GM12801 (cell line): ENCODE measurements around the gene SLC26A11.

ENCODE experiments used
- CTCF ChIP-seq: IDR thresholded peaks from one replicate; pipeline ENCODE4 v1.5.1; 2011; ENCODE audit warnings: control low read depth; ENCODE audit not compliant: insufficient read length; ENCODE audit errors: extremely low read depth

The SLC26A11 gene

DNA sequence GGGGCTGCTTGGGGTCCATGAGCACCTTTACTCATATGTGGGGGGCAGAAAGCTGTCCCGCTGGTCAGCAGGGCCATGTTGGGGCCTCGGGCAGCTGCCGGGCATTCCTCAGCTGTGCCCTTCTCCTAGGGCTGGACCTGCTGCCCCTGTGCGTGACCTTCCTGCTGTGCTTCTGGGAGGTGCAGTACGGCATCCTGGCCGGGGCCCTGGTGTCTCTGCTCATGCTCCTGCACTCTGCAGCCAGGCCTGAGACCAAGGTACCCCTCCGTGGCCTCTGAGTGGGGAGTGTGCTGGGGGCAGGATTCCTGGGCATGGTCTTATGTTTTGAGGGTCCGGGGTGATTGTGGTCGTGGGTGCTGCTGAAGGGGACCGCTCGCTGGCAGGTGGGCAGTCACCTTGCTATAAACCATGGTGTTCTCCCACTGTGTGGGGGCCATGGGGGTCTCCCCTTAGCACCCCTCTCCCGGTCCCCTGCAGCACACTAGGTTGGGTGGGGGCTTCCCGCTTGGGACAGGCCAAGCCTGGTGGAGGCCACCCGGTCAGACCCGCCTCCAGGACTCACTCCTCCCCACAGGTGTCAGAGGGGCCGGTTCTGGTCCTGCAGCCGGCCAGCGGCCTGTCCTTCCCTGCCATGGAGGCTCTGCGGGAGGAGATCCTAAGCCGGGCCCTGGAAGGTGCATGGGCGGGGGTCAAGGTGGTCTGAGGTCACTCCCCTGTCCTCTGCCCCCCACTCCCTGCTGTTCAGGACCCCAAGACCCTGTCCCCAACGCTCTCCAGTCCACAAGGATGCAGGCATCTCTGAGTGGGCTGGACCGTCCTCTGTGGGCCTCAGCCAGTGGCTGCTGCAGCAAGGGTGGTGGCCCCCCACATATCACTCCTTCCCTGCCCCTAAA is 28.0 kb downstream of the SLC26A11 start:
- TF ChIP-seq CTCF: no peak

DNA sequence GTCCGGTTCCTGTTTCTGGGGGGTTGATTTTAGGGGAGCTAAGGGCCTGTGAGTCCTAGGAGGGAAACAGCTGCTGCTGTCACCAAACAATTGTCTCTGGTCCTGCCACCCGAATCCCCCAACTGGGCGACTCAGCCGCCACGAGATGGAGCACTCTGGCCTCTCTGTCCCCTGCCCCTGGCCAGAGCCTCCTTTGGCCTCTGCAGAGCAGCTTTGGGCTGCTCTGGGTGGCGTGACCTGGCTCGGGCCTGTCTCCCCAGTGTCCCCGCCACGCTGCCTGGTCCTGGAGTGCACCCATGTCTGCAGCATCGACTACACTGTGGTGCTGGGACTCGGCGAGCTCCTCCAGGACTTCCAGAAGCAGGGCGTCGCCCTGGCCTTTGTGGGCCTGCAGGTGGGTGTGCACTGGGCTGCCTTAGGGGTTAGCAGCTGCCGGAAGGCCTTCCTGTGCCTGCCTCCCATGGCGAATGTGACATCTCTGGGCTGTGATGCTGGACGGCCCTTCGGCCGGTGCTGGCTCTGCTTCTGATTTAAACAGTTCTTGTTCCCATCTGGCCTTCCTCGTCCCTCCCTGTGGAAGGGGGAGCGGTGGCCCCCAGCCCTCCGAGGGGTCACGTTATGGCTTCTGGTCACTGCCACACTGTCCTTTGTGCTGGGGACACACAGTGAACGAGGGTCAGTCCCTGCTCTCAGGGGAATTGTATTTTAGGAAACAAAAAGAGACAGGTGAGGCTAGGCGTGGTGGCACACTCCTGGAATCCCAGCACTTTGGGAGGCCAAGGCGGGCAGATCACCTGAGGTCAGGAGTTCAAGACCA is 28.9 kb downstream of the SLC26A11 start:
- TF ChIP-seq CTCF: no peak

GRCh38 chr17:80251966-80252365 is 31.7 kb downstream of the SLC26A11 start:
- TF ChIP-seq CTCF: no peak

DNA sequence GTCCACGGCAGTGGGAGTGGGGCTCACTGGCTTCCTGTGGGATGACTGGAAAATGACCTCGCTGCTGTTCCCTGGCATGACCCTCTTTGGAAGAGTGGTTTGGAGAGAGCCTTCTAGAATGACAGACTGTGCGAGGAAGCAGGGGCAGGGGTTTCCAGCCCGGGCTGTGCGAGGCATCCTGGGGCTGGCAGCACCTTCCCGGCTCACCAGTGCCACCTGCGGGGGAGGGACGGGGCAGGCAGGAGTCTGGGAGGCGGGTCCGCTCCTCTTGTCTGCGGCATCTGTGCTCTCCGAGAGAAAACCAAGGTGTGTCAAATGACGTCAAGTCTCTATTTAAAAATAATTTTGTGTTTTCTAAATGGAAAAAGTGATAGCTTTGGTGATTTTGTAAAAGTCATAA is 32.6 kb downstream of the SLC26A11 start:
- no peak for TF ChIP-seq CTCF

DNA sequence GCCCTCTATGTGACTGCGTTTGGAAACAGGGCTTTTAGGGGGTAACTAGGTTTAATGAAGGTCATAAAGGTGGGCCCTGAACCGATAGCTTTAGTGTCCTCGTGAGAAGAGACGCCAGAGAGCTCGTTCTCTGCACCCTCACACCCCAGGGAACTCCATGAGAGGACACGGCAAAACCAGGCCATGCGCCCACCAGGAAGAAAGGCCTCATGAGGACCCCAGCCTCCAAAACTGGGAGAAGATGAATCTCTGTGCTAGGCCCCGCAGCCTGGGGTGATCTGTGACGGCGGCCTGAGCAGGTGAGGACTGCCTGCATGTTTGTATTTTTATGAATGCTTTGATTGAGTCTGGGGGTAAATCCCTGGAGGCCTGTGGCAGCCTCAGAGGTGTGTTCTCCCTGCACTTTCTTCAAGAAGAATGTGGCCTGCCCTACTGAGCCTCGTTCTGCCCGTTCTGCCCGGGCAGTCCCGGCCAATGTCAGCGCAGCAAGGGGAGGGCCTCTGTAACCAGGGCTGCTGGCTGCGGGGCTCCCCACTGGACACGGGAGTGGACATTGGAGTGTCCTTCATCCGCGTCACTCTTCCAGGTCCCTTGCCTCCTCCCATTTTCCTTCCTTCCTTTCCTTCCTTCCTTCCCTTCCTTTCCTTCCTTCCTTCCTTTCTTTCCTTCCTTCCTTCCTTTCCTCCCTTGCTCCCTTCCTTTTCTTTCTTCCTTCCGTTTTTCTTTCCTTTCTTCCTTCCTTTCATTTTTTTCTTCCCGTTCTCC is 33.6 kb downstream of the SLC26A11 start:
- TF ChIP-seq CTCF: no peak

DNA sequence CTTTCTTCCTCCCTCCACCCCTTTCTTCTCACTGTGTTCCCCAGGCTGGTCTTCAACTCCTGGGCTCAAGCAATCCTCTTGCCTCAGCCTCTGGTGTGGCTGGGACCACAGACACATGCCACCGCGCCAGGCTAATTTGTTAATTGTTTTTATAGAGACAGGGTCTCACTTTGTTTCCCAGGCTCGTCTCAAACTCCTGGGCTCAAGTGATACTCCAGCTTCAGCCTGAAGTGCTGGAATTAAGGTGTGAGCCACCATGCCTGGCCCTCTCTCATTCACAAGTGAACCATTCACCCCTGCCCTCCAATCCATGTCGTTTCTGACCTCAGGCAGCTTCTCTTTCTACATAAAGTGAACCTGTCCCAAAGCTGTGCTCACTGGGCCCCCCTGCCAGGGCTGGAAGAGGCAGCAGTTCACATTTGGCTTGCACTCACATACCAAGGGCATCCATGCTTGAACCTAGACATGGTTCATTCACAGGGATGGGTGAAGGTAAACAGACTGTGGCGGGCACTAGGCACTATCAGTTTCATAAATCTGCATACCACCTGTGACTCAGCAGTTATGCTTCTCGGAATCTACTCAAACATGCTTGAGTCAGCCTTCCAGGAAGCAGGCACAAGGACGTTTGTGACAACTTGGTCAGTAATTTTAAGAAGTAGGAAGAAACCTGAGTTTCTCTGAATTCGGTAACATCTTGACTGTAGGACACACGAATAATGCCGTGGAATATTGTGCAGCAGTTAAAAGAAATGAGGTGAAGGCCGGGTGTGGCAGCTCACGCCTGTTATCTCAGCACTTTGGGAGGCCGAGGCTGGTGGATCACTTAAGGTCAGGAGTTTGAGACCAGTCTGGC is 34.4 kb downstream of the SLC26A11 start:
- TF ChIP-seq CTCF: no peak

DNA sequence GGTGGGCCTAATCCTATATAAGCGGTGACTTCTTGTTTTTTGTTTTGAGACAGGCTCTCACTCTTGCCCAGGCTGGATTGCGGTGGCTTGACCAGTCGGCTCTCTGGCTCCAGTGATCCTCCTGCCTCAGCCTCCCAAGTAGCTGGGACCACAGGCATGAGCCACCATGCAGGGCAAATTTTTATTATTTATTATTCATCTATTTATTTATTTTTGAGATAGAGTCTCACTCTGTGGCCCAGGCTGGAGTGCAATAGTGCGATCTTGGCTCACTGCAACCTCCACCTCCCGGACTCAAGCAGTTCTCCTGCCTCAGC is 35.8 kb downstream of the SLC26A11 start:
- no peak for TF ChIP-seq CTCF
